ENCODE results near the gene CYP27A1. TPM values are rescaled to one million over a fixed set of nuclear protein-coding genes. Genes with fewer than 3 reads are reported as not detected.

CYP27A1 gene
- total and polyA plus RNA-seq, 11 donors, result 3.3 to 43.8 (median 7.4) TPM

- 92 to 96% (median 94%) methylated on average over 8 of the region's 8 CpGs for WGBS, 4 donors
- DNase-seq (no peak), ATAC-seq (no peak)
- Histone ChIP-seq H3K4me1 (peaks cover 0 to 32% (median 14%) of the 10 kb centered on the region in 12 donors), H3K27me3 (no peaks in the 10 kb centered on the region), H3K27ac (no peak overlapping the region), H3K9me3 (no peaks in the 10 kb centered on the region), H3K36me3 (peaks cover 0 to 82% (median 72%) of the 10 kb centered on the region in 9 donors), H3K4me3 (no peak overlapping the region)
- intact Hi-C loops (cut with DNase I), result loop anchor here in 1 of 10 donors (5.0 kb wide), 1 partner anchor 83 kb away; the partner anchor contains the start of gene PRKAG3
- TF ChIP-seq POLR2A (IDR thresholded peaks at IDR 0.05), result no peak
- TF ChIP-seq, protein P1, sequence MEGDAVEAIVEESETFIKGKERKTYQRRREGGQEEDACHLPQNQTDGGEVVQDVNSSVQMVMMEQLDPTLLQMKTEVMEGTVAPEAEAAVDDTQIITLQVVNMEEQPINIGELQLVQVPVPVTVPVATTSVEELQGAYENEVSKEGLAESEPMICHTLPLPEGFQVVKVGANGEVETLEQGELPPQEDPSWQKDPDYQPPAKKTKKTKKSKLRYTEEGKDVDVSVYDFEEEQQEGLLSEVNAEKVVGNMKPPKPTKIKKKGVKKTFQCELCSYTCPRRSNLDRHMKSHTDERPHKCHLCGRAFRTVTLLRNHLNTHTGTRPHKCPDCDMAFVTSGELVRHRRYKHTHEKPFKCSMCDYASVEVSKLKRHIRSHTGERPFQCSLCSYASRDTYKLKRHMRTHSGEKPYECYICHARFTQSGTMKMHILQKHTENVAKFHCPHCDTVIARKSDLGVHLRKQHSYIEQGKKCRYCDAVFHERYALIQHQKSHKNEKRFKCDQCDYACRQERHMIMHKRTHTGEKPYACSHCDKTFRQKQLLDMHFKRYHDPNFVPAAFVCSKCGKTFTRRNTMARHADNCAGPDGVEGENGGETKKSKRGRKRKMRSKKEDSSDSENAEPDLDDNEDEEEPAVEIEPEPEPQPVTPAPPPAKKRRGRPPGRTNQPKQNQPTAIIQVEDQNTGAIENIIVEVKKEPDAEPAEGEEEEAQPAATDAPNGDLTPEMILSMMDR (IDR thresholded peaks at IDR 0.05), result no peak
Measured at GRCh38 chr2:218748741-218749441, 33.1 kb upstream of the CYP27A1 start.

DNA sequence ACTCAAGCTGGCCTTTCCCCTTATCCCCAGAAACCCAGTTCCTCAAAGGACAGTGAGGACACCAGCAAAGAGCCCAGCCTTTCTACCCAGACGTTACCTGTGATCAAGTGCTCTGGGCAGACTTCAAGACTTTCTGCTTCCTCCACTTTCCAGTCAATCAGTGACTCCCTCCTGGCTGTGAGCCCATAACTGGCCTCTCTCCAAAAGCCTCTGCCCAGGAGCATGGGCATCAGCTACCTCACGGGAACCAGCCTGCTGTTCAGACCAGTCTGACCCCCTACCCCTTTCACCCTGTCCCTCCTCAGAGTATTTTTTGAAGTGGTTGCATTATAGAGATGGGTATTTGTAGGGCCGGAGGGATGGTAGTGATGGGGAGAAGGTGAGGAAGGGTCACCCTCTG lies 27.7 kb upstream of the CYP27A1 start:
- no peak overlapping the region for H3K4me3 ChIP-seq
- H3K36me3 ChIP-seq, result peaks cover 0 to 83% (median 64%) of the 10 kb centered on the region in 9 donors
- 89 to 96% (median 93%) methylated on average over 3 of the region's 3 CpGs for WGBS, 4 donors
- no peaks in the 10 kb centered on the region for H3K27me3 ChIP-seq
- intact Hi-C loops (cut with DNase I), result no loop called here
- TF ChIP-seq, protein P1 (IDR thresholded peaks at IDR 0.05), result no peak
- no peak for TF ChIP-seq POLR2A (IDR thresholded peaks at IDR 0.05)
- DNase-seq, result no peak
- H3K4me1 ChIP-seq, result peaks cover 0 to 8% (median 0%) of the 10 kb centered on the region in 12 donors
- no peak overlapping the region for H3K27ac ChIP-seq
- ATAC-seq, result no peak
- no peaks in the 10 kb centered on the region for H3K9me3 ChIP-seq

GRCh38 chr2:218754781-218755180 lies 27.2 kb upstream of the CYP27A1 start:
- DNase-seq, result no peak
- no peak for TF ChIP-seq POLR2A (IDR thresholded peaks at IDR 0.05)
- TF ChIP-seq, protein P1 (IDR thresholded peaks at IDR 0.05), result no peak
- ATAC-seq, result no peak
- H3K27ac ChIP-seq, result no peak overlapping the region
- WGBS, 4 donors, result 90 to 94% (median 93%) methylated on average over 7 of the region's 7 CpGs
- peaks cover 0 to 8% (median 0%) of the 10 kb centered on the region in 12 donors for H3K4me1 ChIP-seq
- H3K27me3 ChIP-seq, result no peaks in the 10 kb centered on the region
- H3K36me3 ChIP-seq, result peaks cover 0 to 77% (median 58%) of the 10 kb centered on the region in 9 donors
- no peak overlapping the region for H3K4me3 ChIP-seq
- H3K9me3 ChIP-seq, result no peaks in the 10 kb centered on the region
- intact Hi-C loops (cut with DNase I), result no loop called here

DNA sequence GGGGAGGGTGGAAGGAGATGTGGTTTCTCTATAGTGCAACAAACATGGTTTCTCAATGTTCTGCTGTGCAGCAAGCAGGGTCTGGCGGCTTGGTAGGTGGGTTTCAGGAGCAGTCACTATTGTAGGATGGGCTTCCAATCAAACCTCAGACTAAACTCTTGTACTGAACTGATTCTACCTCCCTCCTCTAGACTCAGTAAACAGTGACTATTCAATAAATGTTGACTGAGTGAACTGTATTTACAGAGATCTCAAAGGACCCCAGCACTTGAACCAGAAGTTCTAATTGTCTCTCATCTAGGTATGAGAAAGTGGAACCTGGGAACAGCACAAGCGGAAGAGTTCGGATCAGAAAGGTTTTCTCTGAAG lies 26.8 kb upstream of the CYP27A1 start:
- H3K27me3 ChIP-seq, result no peaks in the 10 kb centered on the region
- intact Hi-C loops (cut with DNase I), result no loop called here
- WGBS, 4 donors, result 95 to 100% (median 97%) methylated on average over 3 of the region's 3 CpGs
- H3K27ac ChIP-seq, result no peak overlapping the region
- peaks cover 0 to 73% (median 54%) of the 10 kb centered on the region in 9 donors for H3K36me3 ChIP-seq
- H3K4me3 ChIP-seq, result no peak overlapping the region
- no peaks in the 10 kb centered on the region for H3K9me3 ChIP-seq
- TF ChIP-seq, protein P1 (IDR thresholded peaks at IDR 0.05), result no peak
- no peak for TF ChIP-seq POLR2A (IDR thresholded peaks at IDR 0.05)
- H3K4me1 ChIP-seq, result peaks cover 0 to 8% (median 0%) of the 10 kb centered on the region in 12 donors
- no peak for DNase-seq
- no peak for ATAC-seq

All from heart left ventricle (tissue), 16 donors.